Sigmoid colon (tissue), 7 donors: ENCODE data around the gene ITGB2. TPM values are rescaled to one million over a fixed set of nuclear protein-coding genes. Genes with fewer than 3 reads are reported as not detected.

Experiments
- DNase-seq: peaks from one replicate; pipeline ENCODE4 v3.0.0-alpha.2; 2019
- H3K27ac ChIP-seq, 4 donors: fragments of 200-600 bp; sonication (generic); one replicate each; pipeline ENCODE4 v1.5.1; 2016 to 2019; ENCODE audit warnings: mild to moderate bottlenecking in 1 of 4
- H3K27me3 ChIP-seq, 3 donors: fragments of 200-600 bp; sonication (generic); one replicate each; pipeline ENCODE4 v1.5.1; 2019; ENCODE audit warnings: mild to moderate bottlenecking in 1 of 3
- H3K36me3 ChIP-seq, 4 donors: fragments of 200-600 bp; sonication (generic); one replicate each; pipeline ENCODE4 v1.5.1; 2016 to 2019
- H3K4me1 ChIP-seq, 4 donors: fragments of 200-600 bp; sonication (generic); one replicate each; pipeline ENCODE4 v1.5.1; 2017 to 2019
- H3K4me3 ChIP-seq, 4 donors: fragments of 200-600 bp; sonication (generic); one replicate each; pipeline ENCODE4 v1.5.1; 2017 to 2019; ENCODE audit warnings: mild to moderate bottlenecking in 2 of 4, moderate library complexity in 1 of 4
- H3K9me3 ChIP-seq, 4 donors: fragments of 200-600 bp in 3 of 4; sonication (generic) in 3 of 4; one replicate each; pipeline versions ENCODE4 v1.5.1 to v1.6.1; 2013 to 2019
- EP300 ChIP-seq, 4 donors: sonication (generic); formaldehyde crosslinking; IDR thresholded peaks; one replicate each; pipeline ENCODE4 v1.6.1; 2017; ENCODE audit warnings: antibody characterized with exemption in 4 of 4
- POLR2A ChIP-seq, 2 donors: fragments of 450-650 bp; IDR thresholded peaks; one replicate each; pipeline ENCODE4 v1.6.1; 2016; ENCODE audit warnings: antibody characterized with exemption in 2 of 2, mild to moderate bottlenecking in 2 of 2, moderate library complexity in 2 of 2
- POLR2AphosphoS5 ChIP-seq, 4 donors: sonication (generic); formaldehyde crosslinking; IDR thresholded peaks; one replicate each; pipeline ENCODE4 v1.6.1; 2017; ENCODE audit warnings: antibody characterized with exemption in 4 of 4
- WGBS, 2 donors: extraction: QIAGEN DNeasy Blood & Tissue Kit; methylation state at CpG; one replicate each; pipeline ENCODE4 v1.1.7; 2013; 5-methylcytosine and 5-hydroxymethylcytosine counted together
- intact Hi-C: fragments of 100-400 bp; cut with DNase I; formaldehyde crosslinking; loops from one replicate; pipeline ENCODE4 v1.15.1; 2023
- polyA plus RNA-seq, 3 donors: library from polyadenylated mRNA; stranded (reverse); fragments of 200-250 nt; gene quantifications; one replicate each; pipeline ENCODE4 v1.2.3, GENCODE V29; 2013
- total RNA-seq, 4 donors: library from RNA; depleted of rRNA; stranded (reverse); fragments of >200 nt; gene quantifications; one replicate each; pipeline ENCODE4 v1.1.0, GENCODE V29; 2016
- TF ChIP-seq, protein P1 (sequence below), 4 experiments: fragments of 450-650 bp in 3 of 4; fragments of 200-600 bp in 1 of 4; IDR thresholded peaks; one replicate each; pipeline ENCODE4 v1.5.1; 2016 to 2019; ENCODE audit warnings: antibody characterized with exemption in 4 of 4, mild to moderate bottlenecking in 3 of 4, moderate library complexity in 2 of 4
- donor health status: healthy with polysubstance abuse.
- donor health status: Bipolar disorder and iron deficiency.
- donor health status: healthy.

Gene ITGB2
- total and polyA plus RNA-seq, 7 donors: 14.7 to 103 (median 55.9) TPM

DNA sequence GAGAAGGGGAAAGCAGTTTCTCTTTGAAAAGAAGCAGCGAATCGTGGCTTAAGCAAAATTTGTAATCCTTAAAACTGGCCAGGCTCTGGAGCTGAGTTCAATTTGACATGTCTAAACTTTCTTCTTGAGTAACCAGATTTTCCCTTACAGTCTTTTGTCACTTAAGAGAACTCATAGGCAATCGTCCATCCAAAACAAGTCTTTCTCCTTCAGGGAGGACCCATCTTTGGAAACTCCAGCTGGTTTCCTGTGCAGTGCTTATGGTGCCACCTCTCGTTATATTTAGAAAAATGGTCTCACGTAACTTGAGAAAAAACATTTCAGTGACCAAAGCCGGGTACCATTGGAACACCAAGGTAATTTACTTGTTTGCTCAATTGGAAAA is 45.4 kb downstream of the ITGB2 start:
- no peaks in the 10 kb centered on the region for H3K27me3 ChIP-seq
- intact Hi-C loops: no loop called here
- peaks cover 0 to 44% (median 35%) of the 10 kb centered on the region in 4 donors for H3K4me1 ChIP-seq
- no peaks in the 10 kb centered on the region for H3K9me3 ChIP-seq
- H3K27ac ChIP-seq: peak overlapping the region; percentile 95 to 98 (median 98)
- 27 to 28% methylated on average over 6 of the region's 6 CpGs for whole genome bisulfite sequencing, 2 donors
- H3K36me3 ChIP-seq: no peaks in the 10 kb centered on the region
- DNase-seq: no peak
- TF ChIP-seq POLR2AphosphoS5 (IDR thresholded peaks at IDR 0.05) (peak in 1 of 4 donors; percentile 17), EP300 (IDR thresholded peaks at IDR 0.05) (no peak)
- H3K4me3 ChIP-seq: peak overlapping the region in 3 of 4 donors; percentile 73 to 91 (median 91)

- H3K27ac ChIP-seq: peak overlapping the region; percentile 95 to 98 (median 98)
- peak overlapping the region; percentile 53 to 91 (median 82) for H3K4me3 ChIP-seq
- H3K27me3 ChIP-seq: no peaks in the 10 kb centered on the region
- intact Hi-C loops: no loop called here
- H3K36me3 ChIP-seq: no peaks in the 10 kb centered on the region
- no peak for TF ChIP-seq EP300 (IDR thresholded peaks at IDR 0.05)
- peak in 3 of 4 donors; percentile 24 to 62 (median 40) for TF ChIP-seq POLR2AphosphoS5 (IDR thresholded peaks at IDR 0.05)
- H3K9me3 ChIP-seq: no peaks in the 10 kb centered on the region
- peaks cover 0 to 50% (median 41%) of the 10 kb centered on the region in 4 donors for H3K4me1 ChIP-seq
- WGBS, 2 donors: 13 to 15% methylated on average over 49 of the region's 49 CpGs
- DNase-seq: peak; percentile 83
Measured at GRCh38 chr21:44874497-44875315, 46.0 kb downstream of the ITGB2 start.

DNA sequence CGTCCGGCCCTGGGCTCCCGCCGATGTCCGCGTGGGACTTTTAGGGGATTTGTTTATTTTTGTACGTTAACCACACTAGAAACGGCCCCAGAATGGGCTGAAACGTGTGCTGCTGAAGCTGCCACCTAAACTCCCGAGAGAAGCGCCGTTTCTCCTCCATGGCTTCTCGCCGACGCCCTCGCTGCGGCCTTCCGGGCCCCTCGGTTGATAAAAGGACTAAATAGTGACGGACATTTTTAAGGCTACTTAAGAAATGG is 46.5 kb downstream of the ITGB2 start:
- Histone ChIP-seq H3K9me3 (no peaks in the 10 kb centered on the region), H3K27me3 (no peaks in the 10 kb centered on the region), H3K4me3 (peak overlapping the region; percentile 53 to 91 (median 82)), H3K4me1 (peaks cover 0 to 55% (median 47%) of the 10 kb centered on the region in 4 donors), H3K27ac (peak overlapping the region; percentile 95 to 98 (median 98)), H3K36me3 (no peaks in the 10 kb centered on the region)
- intact Hi-C loops: no loop called here
- 3% methylated on average over 20 of the region's 20 CpGs for WGBS, 2 donors
- TF ChIP-seq POLR2AphosphoS5 (IDR thresholded peaks at IDR 0.05) (no peak), EP300 (IDR thresholded peaks at IDR 0.05) (no peak), POLR2A (IDR thresholded peaks at IDR 0.05) (no peak)
- TF ChIP-seq, protein P1, sequence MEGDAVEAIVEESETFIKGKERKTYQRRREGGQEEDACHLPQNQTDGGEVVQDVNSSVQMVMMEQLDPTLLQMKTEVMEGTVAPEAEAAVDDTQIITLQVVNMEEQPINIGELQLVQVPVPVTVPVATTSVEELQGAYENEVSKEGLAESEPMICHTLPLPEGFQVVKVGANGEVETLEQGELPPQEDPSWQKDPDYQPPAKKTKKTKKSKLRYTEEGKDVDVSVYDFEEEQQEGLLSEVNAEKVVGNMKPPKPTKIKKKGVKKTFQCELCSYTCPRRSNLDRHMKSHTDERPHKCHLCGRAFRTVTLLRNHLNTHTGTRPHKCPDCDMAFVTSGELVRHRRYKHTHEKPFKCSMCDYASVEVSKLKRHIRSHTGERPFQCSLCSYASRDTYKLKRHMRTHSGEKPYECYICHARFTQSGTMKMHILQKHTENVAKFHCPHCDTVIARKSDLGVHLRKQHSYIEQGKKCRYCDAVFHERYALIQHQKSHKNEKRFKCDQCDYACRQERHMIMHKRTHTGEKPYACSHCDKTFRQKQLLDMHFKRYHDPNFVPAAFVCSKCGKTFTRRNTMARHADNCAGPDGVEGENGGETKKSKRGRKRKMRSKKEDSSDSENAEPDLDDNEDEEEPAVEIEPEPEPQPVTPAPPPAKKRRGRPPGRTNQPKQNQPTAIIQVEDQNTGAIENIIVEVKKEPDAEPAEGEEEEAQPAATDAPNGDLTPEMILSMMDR (IDR thresholded peaks at IDR 0.05): no peak
- DNase-seq: no peak

DNA sequence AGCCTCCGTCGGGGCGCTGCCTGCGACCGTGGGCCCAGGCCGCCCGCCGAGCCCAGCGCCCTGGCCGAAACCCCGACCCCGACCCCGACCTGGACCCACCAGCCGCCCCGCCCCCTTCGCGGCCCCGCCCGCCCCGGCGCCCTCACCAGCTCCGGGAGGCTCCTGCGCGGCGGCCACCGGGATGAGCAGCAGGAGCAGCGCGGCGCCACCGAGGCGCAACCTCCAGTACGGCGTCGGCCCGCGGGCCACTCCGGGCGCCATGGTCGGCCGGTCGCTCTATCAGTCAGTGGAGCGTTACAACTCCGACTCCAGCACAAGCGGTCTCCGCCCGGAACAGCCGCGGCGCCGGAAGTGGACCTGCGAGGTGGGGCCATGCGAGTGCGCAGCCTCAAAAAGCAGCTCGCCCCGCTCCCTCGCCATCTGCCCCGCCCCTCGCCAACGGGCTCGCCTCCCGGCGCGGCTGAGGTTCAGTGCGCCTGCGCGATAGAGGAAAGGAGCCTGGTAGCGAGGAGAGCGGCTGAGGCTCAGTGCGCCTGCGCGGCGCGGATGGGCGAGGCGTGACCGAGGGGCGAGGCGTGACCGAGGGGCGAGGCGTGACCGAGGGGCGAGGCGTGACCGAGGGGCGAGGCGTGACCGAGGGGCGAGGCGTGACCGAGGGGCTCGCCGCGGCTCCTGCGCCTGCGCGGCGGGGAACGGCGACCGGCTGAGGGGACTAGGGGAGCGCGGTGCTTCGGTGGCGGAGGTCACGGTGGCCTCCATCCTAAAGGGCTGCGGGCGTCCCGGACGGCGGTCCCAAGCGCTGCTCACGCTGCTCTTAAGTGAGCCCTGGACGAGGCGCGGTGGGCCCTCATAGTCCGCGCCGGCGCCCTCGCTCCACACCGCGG is 47.1 kb downstream of the ITGB2 start, which contains the start of gene PTTG1IP:
PTTG1IP (minus strand) TSS at position 335 of the 884 bp plus-strand sequence; CDS start at position 261, 74 bp downstream.
- DNase-seq: peak; percentile 99
- H3K9me3 ChIP-seq: no peaks in the 10 kb centered on the region
- TF ChIP-seq, protein P1 (IDR thresholded peaks at IDR 0.05): no peak
- TF ChIP-seq POLR2A (IDR thresholded peaks at IDR 0.05) (peak; percentile 68 to 81), EP300 (IDR thresholded peaks at IDR 0.05) (peak in 1 of 4 donors; percentile 42), POLR2AphosphoS5 (IDR thresholded peaks at IDR 0.05) (peak; percentile 90 to 95 (median 93))
- intact Hi-C loops: no loop called here
- peak within 1 kb of the TSS; percentile 53 to 91 (median 82) for H3K4me3 ChIP-seq
- H3K36me3 ChIP-seq: no peaks in the 10 kb centered on the region
- WGBS, 2 donors: 0 to 1% methylated on average over 123 of the region's 123 CpGs
- H3K27ac ChIP-seq: peak within 1 kb of the TSS; percentile 95 to 98 (median 98)
- H3K27me3 ChIP-seq: no peaks in the 10 kb centered on the region
- peaks cover 0 to 61% (median 52%) of the 10 kb centered on the region in 4 donors for H3K4me1 ChIP-seq

DNA sequence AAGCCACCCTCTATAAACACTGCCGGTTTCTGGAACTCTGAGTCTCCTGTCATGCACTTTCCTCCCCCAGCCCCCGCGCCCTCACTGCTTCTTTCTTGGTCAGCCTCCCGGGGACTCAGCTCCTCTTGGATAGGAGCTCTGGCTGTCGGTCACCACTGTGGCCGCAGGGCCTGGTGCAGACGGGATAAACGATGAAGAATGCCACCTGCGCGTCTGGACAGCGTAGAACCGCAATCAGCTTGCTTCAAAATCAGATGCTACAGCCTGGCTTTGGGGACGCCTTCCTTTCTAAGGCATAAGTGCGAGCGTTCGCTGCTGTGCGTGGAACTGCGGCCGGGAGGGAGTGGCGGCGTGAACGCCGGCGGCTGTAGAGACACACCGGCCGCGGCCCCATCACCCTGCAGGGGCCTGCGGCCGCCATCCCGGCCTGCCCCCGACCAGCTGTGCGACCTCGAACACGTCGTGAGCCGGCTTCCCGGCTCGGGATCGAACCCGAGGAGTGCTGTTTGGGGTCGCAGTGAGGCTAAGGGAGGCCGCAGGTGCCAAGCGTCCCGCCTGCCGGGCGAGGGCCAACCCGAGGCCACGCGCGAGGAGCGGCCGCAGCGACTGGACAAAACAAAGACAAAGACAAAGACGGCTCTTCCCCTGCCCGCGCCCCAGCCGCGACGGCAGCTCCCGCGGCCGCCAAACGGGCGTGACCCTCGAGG is 47.9 kb downstream of the ITGB2 start:
- Histone ChIP-seq H3K9me3 (no peaks in the 10 kb centered on the region), H3K4me3 (peak overlapping the region; percentile 53 to 91 (median 82)), H3K36me3 (no peaks in the 10 kb centered on the region), H3K27ac (peak overlapping the region; percentile 95 to 98 (median 98)), H3K27me3 (no peaks in the 10 kb centered on the region), H3K4me1 (peaks cover 0 to 69% (median 60%) of the 10 kb centered on the region in 4 donors)
- 0% methylated on average over 65 of the region's 65 CpGs for WGBS, 2 donors
- TF ChIP-seq, protein P1 (IDR thresholded peaks at IDR 0.05): no peak
- peak in 2 of 4 donors; percentile 32 to 36 for TF ChIP-seq POLR2AphosphoS5 (IDR thresholded peaks at IDR 0.05)
- intact Hi-C loops: no loop called here
- peak; percentile 87 for DNase-seq
